Dermis microvascular lymphatic vessel endothelial cell (primary cell): Measurements from ENCODE around the gene PIGN. TPM values are rescaled to one million over a fixed set of nuclear protein-coding genes. Genes with fewer than 3 reads are reported as not detected.

Source experiments
- DNase-seq, 2 donors: peaks; one replicate each; pipeline versions ENCODE4 v3.0.0 to v3.0.0-alpha.2; 2010; ENCODE audit warnings: low read depth in 2 of 2
- total RNA-seq: library from RNA; depleted of rRNA; stranded (reverse); fragments of >200 nt; gene quantifications from 2 replicates; pipeline ENCODE4 v1.2.1, GENCODE V29; 2014

Gene PIGN
- total RNA-seq, 1 donor from 2014 or later = 40.6 TPM

DNA sequence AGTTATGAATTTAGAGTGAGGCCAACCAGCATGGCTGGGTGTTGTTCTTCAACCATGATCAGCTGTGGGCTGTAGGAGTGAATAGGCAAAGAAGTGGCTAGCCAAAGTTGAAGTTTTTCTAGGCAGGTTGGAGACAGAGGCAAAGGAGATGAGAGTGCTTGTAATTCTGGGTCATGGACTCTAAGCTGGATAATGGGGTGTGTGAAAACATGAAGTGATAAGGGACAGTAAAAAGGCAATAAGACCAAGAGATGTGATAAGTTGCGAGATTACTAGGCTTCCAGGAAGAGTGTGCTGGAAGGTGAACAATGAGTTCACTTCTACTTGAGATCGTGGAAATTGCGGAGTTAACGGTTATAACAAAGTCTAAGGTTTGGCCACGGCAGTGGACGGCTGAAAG is 175.4 kb downstream of the PIGN start:
- DNase-seq = no peak

DNA sequence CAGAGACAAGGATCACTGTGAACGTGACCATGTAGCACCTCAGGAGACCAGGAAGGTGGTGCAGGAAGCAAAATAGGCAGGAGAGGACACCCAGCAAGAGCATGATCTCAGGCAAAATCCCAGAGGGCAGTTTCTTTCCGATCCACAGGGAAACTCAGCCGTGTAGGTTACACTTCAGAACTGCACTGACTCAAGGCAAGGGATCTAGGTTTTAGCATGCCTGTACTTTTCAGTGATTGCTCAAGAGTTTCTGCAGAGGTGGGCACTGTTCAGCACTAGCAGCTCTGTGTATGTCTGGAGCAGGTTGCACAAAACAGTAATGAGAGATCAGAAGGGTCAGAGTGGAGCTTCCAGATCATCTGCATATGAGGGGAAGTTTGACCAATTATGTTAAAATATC is 177.3 kb downstream of the PIGN start:
- DNase-seq = no peak

DNA sequence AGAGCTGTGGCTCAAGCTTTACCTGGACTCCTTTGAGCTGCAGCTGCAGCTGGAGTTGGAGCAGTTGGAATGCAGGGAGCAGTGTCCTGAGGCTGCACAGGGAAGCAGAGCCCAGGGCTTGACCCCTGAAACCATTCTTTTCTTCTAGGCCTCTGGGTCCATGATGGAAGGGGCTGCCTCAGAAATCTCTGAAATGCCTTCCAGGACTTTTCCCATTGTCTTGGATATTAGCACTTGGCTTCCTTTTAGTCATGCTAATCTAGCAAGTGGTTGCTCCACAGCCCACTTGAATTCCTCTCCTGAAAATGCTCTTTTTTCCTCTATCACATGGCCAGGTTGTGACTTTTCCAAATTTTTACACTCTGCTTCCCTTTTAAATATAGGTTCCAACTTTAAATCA is 185.5 kb downstream of the PIGN start:
- no peak for DNase-seq

DNA sequence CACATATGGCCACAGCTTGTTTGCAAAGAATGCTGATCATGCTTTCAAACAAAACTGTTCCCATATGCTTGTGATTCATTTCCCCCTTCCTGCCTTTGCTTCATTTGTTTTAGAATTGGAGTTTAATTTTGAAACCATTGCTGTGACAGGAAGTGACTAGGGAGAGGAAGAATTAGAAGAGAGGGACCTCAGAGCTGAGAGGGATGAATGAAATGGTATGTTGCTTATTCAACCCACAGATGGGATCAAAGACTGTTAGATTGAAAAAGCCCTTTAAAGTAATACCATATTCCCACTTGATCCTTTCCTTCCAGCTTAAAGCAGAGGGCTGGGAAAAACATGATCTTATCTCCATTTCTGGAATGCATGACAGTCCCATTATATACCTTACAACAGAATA is 187.9 kb downstream of the PIGN start:
- peak; percentile 83 to 91 for DNase-seq

DNA sequence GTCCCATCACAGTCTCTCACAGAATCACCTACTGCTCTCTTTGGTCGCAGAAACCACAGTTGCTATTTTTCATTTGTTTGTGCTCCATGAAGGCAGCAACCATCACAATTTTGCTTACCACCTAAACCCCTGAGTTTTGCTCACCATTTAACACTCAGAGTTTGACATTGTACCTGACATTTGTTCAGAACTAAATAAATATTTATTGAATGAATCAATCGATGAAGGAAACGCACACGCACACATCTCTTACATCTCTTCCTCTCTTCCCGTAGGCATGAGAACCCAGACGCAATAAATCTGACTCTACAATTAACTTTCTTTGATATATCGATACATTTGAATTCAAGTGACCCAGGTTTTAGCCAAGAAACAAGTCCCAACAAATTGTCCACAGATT is 188.5 kb downstream of the PIGN start:
- peak in 1 of 2 donors; percentile 44 for DNase-seq

DNA sequence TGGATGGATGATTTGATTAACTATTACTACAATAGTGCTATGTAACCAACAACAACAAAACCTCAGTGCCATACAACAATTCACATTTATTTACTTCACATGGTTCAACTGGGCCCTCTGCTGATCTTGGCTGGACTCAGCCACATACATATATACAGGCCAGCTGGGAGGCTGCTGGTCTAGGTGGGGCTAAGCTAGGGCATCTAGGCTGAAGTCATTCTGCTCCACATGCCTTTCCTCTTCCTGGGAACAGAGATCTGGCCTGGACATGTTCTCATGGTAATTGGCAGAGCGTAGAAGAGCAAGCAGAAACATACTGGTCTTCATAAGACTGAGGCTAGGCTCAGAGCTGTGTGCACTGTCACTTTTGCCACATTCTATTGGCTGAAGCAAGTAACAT is 191.2 kb downstream of the PIGN start:
- DNase-seq = no peak

DNA sequence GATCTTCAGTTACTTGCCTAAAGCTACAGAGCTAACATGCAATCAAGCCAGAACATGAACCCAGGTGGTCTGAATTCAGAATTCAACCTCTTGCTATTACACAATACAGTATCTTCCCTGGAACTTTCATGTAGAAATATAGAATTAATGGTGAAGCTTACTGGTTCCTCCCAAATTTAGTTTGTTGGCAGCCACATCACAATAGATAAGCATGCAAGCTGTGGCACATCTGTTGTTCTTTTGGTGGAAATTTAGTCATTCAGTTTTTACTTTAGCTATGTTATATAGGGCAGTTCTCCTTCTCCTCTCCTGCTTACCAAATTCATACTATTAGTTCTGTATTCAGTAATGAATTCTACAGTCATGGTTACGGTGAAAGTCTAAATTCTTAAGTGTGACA is 193.0 kb downstream of the PIGN start:
- DNase-seq = no peak

DNA sequence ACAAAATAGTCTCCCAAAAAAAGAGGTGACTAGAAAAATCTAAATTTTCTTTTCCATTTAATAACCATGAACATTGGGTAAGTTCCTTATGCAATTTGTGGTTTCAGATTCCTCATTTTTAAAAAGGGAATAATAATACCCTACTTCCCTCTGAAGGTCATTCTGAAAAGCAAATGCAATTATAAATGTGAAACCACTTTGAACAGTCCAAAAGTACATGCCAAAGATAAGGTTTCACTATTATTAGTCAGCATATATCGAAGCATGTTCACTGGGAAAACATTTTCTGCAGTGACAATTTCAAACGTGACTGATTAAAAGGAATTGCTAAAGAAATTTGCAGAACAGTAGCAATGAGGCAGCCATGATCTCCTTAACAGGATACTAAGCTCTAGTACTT is 193.9 kb downstream of the PIGN start:
- DNase-seq = peak; percentile 15 to 25

DNA sequence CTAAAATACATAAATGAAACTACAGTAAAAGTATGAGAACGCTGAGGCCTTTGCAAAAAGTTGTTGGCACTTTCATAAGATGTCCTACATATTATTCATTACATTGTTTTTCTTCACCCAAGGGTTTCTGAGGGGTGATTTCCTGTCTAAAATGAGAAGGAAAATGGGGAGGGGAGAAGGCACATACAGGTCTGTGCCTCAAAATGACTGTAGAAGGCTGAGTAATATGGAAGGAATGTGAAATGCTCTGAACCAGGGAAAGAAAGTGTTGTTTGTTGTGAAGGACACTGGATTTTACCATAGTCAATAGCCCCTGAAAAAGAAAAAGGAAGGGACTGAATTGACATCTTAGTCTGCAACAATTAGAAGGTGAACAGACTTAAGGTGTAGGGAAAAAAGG is 194.6 kb downstream of the PIGN start:
- DNase-seq = peak; percentile 48 to 93

DNA sequence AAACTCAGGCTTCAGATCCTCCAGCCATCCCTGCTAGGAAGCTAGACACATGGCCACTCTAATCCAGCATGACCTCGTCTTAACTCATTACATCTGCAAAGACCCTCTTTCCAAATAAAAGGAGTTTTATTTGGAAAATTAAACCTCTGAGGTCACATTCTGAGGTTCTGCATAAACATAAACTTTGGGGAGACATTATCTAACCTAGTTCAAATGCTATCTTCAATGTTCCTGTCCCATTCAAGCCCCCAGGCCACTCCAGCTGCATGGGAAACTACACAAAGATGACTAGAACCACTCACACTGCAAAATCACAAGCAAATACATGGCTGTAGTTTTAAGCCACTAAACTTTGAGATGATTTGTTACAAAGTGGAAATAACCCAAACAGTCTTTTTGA is 195.0 kb downstream of the PIGN start:
- DNase-seq = no peak

DNA sequence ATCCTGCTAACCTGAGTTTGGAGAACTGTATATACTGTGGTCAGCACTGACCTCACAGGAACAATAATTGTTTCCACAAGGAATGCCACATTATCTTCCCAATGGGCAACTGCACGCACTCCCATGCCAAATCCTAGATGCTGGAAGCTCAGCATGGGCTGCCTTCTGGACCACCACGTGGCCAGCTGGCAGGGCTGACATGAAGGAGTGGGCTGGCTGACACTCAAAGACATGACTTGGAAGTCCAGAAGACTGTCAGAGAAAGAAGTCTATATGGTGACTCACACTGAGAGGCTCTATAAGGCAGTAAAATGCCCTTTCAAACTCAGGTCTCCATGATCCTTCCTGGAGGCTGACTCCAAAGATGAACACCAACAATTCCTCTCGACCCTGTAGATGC is 195.7 kb downstream of the PIGN start:
- DNase-seq = peak in 1 of 2 donors; percentile 40

Other genes starting within 250 kb of the PIGN start
- 14.8 and 21.2 TPM in 2 replicates for gene RELCH, start 199 bp upstream of the PIGN start, total RNA-seq
- 23.1 and 42.5 TPM in 2 replicates for gene TNFRSF11A, start 138.3 kb upstream of the PIGN start, total RNA-seq